AG10803 (cell line): Measurements from ENCODE around the gene RNF213.

Experiments used
- DNase-seq: peaks from one replicate; pipeline ENCODE4 v3.0.0; 2010; ENCODE audit warnings: low read depth
- H3K4me3 ChIP-seq: 2 replicates; pipeline ENCODE4 v1.5.1; 2011; ENCODE audit warnings: mild to moderate bottlenecking, low read length, control low read depth
- CTCF ChIP-seq: conservative IDR thresholded peaks from 2 replicates; pipeline ENCODE4 v1.5.1; 2011; ENCODE audit warnings: mild to moderate bottlenecking, low read length, control low read depth, inconsistent platforms

Gene RNF213

DNA sequence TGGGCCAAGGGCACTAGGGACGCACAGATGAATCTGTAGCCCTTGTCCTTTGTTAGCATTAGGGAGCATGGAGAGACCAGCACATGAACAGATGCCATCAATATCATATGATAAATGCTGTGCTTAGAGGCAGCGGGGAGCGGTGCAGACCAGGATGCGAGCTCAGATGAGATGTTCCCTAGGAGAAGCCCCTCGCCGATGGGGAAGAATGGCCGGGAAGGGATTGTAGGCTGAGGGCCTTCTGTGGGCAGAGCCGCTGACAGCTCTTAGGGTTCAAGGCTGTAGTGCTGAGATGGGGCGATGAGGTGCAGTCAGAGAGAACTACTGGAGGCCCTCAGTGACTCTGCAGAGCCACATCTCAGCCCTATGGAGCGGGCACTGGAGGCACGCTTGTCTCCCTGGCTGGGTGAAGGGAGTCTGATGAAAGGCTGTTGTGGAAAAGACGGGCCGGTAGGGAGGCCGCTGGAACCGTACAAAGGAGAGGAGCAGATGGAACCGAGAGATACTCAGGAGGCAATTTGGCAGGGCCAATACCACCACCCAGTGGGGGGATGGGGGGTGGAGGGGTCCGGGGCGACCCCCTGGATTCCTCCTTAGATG is 88.0 kb downstream of the RNF213 start:
- no peak for DNase-seq
- no peak for TF ChIP-seq CTCF
- H3K4me3 ChIP-seq, result no peak overlapping the region

DNA sequence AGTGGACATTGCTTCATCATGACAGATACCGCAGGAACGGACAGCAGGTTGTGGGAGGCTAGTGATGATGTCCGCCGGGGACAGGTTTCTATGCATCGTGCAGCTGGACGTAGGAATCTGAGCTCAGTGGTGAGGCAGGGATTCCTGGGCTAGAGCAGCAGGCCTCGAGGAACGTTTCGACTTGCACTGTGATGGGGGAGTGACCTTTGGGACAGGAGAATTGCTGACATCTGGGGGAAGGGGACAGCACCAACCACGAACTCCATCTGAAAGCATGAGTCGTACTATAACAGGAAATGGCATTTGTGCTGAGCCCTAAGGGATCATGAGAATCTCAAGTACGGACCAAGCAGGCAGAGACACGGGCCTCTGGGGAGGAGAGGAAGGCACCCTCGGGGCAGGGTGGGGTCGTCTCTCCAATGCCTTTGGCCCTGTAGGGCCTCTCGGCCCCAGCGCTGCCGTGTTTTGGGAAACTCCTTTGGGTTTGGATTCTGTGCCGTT is 88.5 kb downstream of the RNF213 start:
- no peak for TF ChIP-seq CTCF
- peak; percentile 22 for DNase-seq

DNA sequence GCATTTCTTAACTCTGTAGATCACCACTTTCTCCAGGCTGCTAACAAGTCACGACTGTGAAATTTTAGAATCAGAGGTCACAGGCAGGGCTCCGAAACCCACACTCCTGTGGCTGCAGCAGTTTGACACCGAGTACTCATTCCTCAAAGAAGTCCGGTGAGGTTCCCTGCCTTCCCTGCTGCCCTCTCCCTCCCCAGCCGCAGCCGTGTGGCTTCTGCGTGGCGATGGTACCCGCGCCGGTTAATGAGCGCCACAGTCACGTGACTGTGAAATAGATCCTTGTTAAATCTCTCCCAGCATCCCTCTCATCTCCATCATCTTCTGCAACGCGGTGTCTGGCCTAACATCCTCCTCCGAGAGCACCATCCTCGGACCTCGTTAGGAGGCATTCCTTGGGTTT is 89.1 kb downstream of the RNF213 start:
- no peak for DNase-seq
- TF ChIP-seq CTCF, result no peak

More for the DNA sequence above, 88.5 kb downstream of the RNF213 start:
- no peak overlapping the region for H3K4me3 ChIP-seq

GRCh38 chr17:80352216-80352895 is 91.7 kb downstream of the RNF213 start:
- no peak for DNase-seq
- H3K4me3 ChIP-seq, result no peak overlapping the region
- TF ChIP-seq CTCF, result no peak

More for the DNA sequence above, 89.1 kb downstream of the RNF213 start:
- H3K4me3 ChIP-seq, result no peak overlapping the region

- no peak for TF ChIP-seq CTCF
- no peak overlapping the region for H3K4me3 ChIP-seq
- no peak for DNase-seq
Observed at GRCh38 chr17:80352991-80353665, 92.5 kb downstream of the RNF213 start.

- TF ChIP-seq CTCF, result no peak
- no peak overlapping the region for H3K4me3 ChIP-seq
- DNase-seq, result no peak
Observed at GRCh38 chr17:80353718-80354275, 93.1 kb downstream of the RNF213 start.

DNA sequence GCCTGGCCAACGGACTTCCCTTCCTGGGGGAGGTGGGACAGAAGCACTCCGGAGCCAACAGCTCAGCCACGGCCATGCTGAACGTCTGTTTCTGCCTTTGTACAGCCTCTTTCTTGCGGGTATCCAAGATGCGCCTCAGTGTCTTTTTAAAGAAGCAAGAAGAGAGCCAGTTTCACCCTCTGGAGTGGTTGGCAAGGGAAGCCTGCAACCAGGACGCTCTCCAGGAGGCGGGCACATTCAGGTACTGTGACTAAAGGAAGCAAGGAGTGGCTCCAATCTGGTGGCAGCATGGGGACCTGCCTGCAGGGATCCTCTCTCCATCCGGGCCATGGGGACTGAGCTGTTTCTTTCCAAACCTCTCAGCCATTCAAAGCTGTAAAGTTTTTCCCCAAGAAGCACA is 93.7 kb downstream of the RNF213 start:
- no peak for TF ChIP-seq CTCF
- H3K4me3 ChIP-seq, result no peak overlapping the region
- no peak for DNase-seq
